ENCODE measurements around the gene ZNF646. TPM values are rescaled to one million over a fixed set of nuclear protein-coding genes. Genes with fewer than 3 reads are reported as not detected.

The ZNF646 gene
- total RNA-seq, 1 donor from 2014 or later = 18.4 TPM

DNA sequence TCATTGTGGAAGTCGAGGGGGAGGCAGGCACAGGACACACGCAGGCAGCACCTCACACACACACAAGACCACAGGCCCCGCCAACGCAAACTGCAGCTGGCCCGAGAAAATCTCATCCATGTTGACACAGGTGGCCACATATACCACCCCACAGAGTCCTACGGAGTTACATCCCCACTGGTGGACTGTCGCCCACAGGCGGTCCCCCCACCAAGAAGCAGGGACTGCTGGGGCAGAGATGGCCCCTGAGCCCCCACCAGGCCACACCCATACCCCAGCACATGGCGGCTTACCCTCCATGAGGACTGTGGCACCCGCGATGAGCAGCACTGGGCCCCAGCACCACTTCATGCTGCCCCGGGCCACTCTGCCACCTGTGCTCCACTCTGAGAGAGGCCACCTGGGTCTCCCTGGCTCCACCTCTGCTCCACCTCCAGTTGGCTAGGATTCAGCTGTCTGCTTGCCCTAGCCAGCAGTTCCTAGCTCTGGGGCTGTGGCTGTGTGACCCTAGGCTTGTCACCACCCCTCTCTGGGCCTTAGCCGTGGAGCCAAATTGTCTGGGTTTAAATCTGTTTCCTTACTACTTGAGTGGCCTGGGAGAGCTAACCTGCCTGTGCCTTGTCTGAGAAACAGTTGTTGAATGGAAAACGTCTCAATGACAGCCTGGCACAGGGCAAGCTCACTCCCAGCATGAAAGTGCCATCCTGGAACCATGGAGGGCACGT lies 14.4 kb downstream of the ZNF646 start, which contains the start of gene PRSS53:
TSS of gene PRSS53 (minus strand) at position 485 of the 725 bp plus-strand sequence. CDS start at position 351, 134 bp downstream.
- TF ChIP-seq, protein P1, sequence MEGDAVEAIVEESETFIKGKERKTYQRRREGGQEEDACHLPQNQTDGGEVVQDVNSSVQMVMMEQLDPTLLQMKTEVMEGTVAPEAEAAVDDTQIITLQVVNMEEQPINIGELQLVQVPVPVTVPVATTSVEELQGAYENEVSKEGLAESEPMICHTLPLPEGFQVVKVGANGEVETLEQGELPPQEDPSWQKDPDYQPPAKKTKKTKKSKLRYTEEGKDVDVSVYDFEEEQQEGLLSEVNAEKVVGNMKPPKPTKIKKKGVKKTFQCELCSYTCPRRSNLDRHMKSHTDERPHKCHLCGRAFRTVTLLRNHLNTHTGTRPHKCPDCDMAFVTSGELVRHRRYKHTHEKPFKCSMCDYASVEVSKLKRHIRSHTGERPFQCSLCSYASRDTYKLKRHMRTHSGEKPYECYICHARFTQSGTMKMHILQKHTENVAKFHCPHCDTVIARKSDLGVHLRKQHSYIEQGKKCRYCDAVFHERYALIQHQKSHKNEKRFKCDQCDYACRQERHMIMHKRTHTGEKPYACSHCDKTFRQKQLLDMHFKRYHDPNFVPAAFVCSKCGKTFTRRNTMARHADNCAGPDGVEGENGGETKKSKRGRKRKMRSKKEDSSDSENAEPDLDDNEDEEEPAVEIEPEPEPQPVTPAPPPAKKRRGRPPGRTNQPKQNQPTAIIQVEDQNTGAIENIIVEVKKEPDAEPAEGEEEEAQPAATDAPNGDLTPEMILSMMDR (IDR thresholded peaks at IDR 0.05) = no peak
- H3K36me3 Mint-ChIP-seq (ENCODE audit: unreplicated experiment) = peaks cover 6% of the 10 kb centered on the region
- no peak within 1 kb of the TSS for H3K4me3 Mint-ChIP-seq (ENCODE audit: unreplicated experiment)
- no peaks in the 10 kb centered on the region for H3K9me3 Mint-ChIP-seq (ENCODE audit: unreplicated experiment)
- H3K4me1 Mint-ChIP-seq (ENCODE audit: unreplicated experiment) = peaks cover 15% of the 10 kb centered on the region
- H3K27me3 Mint-ChIP-seq (ENCODE audit: unreplicated experiment) = no peaks in the 10 kb centered on the region
- no peak within 1 kb of the TSS for H3K27ac Mint-ChIP-seq (ENCODE audit: unreplicated experiment)
- DNase-seq (ENCODE audit: extremely low spot score, unreplicated experiment) = no peak

DNA sequence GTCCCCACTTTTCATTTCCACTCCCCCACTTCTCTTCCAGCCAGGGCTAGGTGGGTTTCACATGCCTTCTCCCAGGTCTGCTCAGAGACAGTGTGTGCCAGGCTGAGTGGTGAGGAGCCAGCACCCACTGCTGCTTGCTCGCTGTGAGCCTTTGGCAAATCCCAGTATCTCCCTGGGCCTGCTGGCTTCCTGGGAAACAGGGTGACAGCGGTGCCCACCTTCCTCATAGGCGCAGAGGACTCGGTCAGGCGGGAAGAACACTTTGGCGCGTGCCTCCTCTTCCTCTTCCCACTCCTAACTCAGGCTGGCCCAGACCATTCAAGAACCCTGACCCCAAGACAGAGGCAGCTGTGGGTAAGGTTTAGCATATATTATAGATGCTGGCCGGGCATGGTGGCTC lies 15.0 kb downstream of the ZNF646 start:
- DNase-seq (ENCODE audit: extremely low spot score, unreplicated experiment) = no peak
- Mint-ChIP-seq H3K27ac (ENCODE audit: unreplicated experiment) (no peak overlapping the region), H3K36me3 (ENCODE audit: unreplicated experiment) (peaks cover 6% of the 10 kb centered on the region), H3K9me3 (ENCODE audit: unreplicated experiment) (no peaks in the 10 kb centered on the region), H3K4me3 (ENCODE audit: unreplicated experiment) (no peak overlapping the region), H3K4me1 (ENCODE audit: unreplicated experiment) (peaks cover 20% of the 10 kb centered on the region), H3K27me3 (ENCODE audit: unreplicated experiment) (no peaks in the 10 kb centered on the region)
- TF ChIP-seq, protein P1 (IDR thresholded peaks at IDR 0.05) = no peak

DNA sequence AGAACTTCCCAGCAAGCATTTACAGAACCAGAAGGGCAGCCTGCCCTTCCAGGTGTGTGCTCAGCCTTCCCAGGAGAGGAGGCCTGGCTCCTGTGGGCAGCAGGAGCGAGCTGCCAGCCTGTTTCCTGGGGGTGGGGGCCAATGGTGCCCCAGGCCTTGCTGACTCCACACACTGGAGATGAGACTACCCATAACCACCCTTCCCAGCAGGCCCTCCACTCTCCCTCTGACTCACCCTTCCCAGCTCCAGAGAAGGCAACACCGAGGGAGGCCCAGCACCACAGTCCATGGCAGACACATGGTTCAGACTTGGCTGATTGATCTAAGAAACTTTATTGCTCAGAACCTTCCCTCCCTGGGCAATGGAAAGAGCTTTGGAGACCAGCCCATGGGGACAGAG lies 16.3 kb downstream of the ZNF646 start:
- DNase-seq (ENCODE audit: extremely low spot score, unreplicated experiment) = no peak
- H3K36me3 Mint-ChIP-seq (ENCODE audit: unreplicated experiment) = peaks cover 3% of the 10 kb centered on the region
- peaks cover 25% of the 10 kb centered on the region for H3K4me1 Mint-ChIP-seq (ENCODE audit: unreplicated experiment)
- peak overlapping the region; percentile 34 for H3K27ac Mint-ChIP-seq (ENCODE audit: unreplicated experiment)
- H3K9me3 Mint-ChIP-seq (ENCODE audit: unreplicated experiment) = no peaks in the 10 kb centered on the region
- no peaks in the 10 kb centered on the region for H3K27me3 Mint-ChIP-seq (ENCODE audit: unreplicated experiment)
- TF ChIP-seq, protein P1 (IDR thresholded peaks at IDR 0.05) = no peak
- no peak overlapping the region for H3K4me3 Mint-ChIP-seq (ENCODE audit: unreplicated experiment)

DNA sequence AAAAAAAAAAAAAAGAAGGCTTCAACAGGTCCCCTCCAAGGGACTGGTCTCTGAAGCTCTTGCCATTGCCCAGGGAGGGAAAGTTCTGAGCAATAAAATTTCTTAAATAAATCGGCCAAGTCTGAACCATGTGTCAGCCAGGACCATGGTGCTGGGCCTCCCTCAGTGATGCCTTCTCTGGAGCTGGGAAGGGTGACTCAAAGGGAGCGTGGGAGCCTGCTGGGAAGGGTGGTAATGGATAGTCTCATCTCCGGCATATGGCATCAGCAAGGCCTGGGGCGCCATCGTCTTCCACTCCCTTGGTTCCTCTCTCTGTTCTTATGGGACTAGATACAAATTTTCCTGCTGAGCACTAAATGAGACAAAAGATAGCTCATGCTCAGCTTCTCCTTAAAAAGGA lies 18.1 kb downstream of the ZNF646 start:
- Mint-ChIP-seq H3K4me1 (ENCODE audit: unreplicated experiment) (peaks cover 28% of the 10 kb centered on the region), H3K36me3 (ENCODE audit: unreplicated experiment) (peaks cover 3% of the 10 kb centered on the region), H3K27ac (ENCODE audit: unreplicated experiment) (no peak overlapping the region), H3K9me3 (ENCODE audit: unreplicated experiment) (no peaks in the 10 kb centered on the region), H3K4me3 (ENCODE audit: unreplicated experiment) (no peak overlapping the region), H3K27me3 (ENCODE audit: unreplicated experiment) (no peaks in the 10 kb centered on the region)
- TF ChIP-seq, protein P1 (IDR thresholded peaks at IDR 0.05) = no peak
- no peak for DNase-seq (ENCODE audit: extremely low spot score, unreplicated experiment)

DNA sequence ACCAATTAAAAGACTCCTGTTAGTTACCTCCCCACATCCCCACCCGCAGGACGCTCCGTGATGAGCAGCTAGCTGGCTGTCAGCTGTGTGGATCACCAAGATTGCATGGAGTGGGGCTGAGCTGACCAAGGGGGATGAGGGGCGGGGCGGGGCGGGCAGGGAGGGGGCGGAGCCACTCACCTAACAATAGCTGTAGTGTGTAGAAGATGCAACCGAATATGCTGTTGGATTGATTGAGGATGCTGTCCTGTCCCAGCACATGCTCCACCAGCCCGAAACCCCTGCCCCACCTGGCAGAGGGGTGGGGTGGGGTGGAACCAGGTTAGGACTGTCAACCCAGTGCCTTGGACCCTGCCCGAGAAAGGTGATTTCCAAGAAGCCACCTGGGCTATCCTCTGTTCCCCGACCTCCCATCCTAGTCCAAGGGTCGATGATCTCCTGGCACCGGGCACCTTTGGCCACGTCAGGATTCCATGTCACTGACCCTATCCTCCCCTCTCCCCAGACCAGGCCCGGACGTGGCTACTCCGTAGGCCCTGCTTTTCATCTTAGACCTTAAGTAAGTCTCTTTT lies 19.0 kb downstream of the ZNF646 start:
- peak overlapping the region; percentile 95 for H3K4me3 Mint-ChIP-seq (ENCODE audit: unreplicated experiment)
- TF ChIP-seq, protein P1 (IDR thresholded peaks at IDR 0.05) = no peak
- DNase-seq (ENCODE audit: extremely low spot score, unreplicated experiment) = no peak
- H3K36me3 Mint-ChIP-seq (ENCODE audit: unreplicated experiment) = peaks cover 3% of the 10 kb centered on the region
- H3K27ac Mint-ChIP-seq (ENCODE audit: unreplicated experiment) = peak overlapping the region; percentile 94
- H3K27me3 Mint-ChIP-seq (ENCODE audit: unreplicated experiment) = no peaks in the 10 kb centered on the region
- no peaks in the 10 kb centered on the region for H3K9me3 Mint-ChIP-seq (ENCODE audit: unreplicated experiment)
- peaks cover 28% of the 10 kb centered on the region for H3K4me1 Mint-ChIP-seq (ENCODE audit: unreplicated experiment)

Data from osteocyte (in vitro differentiated cells).